ENCODE measurements around the gene AGER.

AGER gene

DNA sequence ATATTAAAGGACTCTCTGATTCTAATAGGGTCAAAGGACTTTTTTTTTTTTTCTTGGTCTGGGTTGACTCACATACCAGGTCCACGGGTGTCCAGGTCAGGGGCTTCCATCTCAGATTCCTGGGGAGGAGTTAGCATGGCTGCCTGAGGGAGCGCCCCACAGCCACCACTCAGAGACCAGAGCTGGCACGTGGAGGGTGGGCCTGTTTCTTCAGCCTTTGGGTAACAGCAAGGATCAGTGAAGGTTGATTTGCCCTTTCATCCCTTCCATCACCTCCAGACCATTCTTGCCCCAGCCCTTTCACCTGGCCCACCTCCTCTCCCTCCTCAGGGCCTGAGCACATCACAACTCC is 14.3 kb upstream of the AGER start:
- H3K4me3 Mint-ChIP-seq = peak overlapping the region; percentile 41 to 51 (median 41)
- H3K27ac Mint-ChIP-seq = peak overlapping the region; percentile 22 to 100 (median 99)
- peaks cover 38% of the 10 kb centered on the region for H3K4me1 Mint-ChIP-seq
- H3K9me3 Mint-ChIP-seq = no peaks in the 10 kb centered on the region
- H3K27me3 Mint-ChIP-seq (ENCODE audit: low read depth) = no peaks in the 10 kb centered on the region
- TF ChIP-seq CTCF (IDR thresholded peaks at IDR 0.05; ENCODE audit: unreplicated experiment in 3 of 3) = no peak
- H3K36me3 Mint-ChIP-seq (ENCODE audit: low read depth) = no peaks in the 10 kb centered on the region

DNA sequence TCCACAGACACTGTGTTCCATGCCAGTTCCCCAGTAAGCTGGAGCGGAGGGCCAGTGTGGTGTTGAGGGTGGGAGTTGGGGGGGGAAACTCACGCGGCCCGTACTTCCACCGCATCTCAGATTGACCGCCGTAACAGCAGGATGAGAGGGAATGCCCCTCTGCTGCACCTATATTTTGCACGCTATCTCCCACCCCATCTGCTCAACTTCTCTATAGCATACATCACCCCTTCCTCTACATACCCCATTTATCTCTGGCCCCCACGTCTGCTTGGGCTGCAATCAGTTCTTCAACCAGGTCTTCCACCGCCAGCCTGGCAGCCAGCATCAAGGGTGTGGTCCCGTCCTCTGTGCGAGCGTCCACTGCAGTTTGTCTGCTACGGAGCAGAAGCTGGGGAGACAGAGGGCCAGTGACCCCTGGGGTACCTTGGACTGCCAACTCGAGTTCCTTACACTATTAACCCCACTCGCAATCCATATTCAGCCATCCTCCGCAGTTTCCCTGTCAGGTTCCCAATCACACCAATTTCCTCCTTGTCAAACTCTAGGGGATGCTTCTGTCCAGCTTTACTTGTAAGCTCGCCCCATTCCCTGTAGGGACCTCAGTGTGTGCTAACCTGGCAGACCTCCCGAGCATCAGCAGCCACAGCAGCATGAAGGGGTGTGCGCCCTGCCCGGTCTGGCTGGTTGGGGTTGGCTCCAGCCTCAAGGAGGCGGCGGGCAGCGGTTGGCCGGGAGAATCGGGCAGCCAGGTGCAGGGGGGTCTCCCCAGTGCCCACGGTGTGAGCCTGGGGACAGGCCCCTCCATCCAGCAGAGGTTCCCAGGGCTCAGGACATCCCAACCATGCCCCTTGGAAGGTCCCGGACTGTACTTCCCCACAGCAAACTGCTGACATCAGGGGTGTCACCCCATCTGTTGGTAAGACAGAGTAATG is 12.9 kb upstream of the AGER start:
- Mint-ChIP-seq H3K27ac (peak overlapping the region; percentile 99 to 100 (median 100)), H3K27me3 (ENCODE audit: low read depth) (no peaks in the 10 kb centered on the region), H3K4me3 (peak overlapping the region; percentile 97 to 99 (median 98)), H3K36me3 (ENCODE audit: low read depth) (no peaks in the 10 kb centered on the region), H3K4me1 (peaks cover 38% of the 10 kb centered on the region), H3K9me3 (no peaks in the 10 kb centered on the region)
- no peak for TF ChIP-seq CTCF (IDR thresholded peaks at IDR 0.05; ENCODE audit: unreplicated experiment in 3 of 3)

- no peak for TF ChIP-seq CTCF (IDR thresholded peaks at IDR 0.05; ENCODE audit: unreplicated experiment in 3 of 3)
- Mint-ChIP-seq H3K9me3 (no peaks in the 10 kb centered on the region), H3K4me1 (peaks cover 43% of the 10 kb centered on the region), H3K27me3 (ENCODE audit: low read depth) (no peaks in the 10 kb centered on the region), H3K27ac (peak overlapping the region; percentile 99 to 100 (median 100)), H3K4me3 (peak overlapping the region; percentile 97 to 99 (median 98)), H3K36me3 (ENCODE audit: low read depth) (no peaks in the 10 kb centered on the region)
These were observed 12.0 kb upstream of the AGER start for GRCh38 chr6:32195902-32196681.

DNA sequence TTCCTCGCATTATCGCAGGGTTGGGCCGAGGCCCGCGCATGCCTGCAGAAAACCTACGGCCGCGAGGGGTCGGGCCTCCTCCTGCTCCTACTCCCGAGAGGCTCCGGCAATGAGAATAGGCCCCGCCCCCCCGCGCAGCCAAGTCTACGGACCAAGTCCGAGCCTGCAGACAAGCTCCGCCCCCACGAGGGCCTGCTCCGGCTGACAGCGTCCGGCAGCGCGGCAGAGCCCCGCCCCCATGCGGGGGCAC is 11.5 kb upstream of the AGER start:
- H3K27me3 Mint-ChIP-seq (ENCODE audit: low read depth) = no peaks in the 10 kb centered on the region
- peak overlapping the region; percentile 99 to 100 (median 100) for H3K27ac Mint-ChIP-seq

DNA sequence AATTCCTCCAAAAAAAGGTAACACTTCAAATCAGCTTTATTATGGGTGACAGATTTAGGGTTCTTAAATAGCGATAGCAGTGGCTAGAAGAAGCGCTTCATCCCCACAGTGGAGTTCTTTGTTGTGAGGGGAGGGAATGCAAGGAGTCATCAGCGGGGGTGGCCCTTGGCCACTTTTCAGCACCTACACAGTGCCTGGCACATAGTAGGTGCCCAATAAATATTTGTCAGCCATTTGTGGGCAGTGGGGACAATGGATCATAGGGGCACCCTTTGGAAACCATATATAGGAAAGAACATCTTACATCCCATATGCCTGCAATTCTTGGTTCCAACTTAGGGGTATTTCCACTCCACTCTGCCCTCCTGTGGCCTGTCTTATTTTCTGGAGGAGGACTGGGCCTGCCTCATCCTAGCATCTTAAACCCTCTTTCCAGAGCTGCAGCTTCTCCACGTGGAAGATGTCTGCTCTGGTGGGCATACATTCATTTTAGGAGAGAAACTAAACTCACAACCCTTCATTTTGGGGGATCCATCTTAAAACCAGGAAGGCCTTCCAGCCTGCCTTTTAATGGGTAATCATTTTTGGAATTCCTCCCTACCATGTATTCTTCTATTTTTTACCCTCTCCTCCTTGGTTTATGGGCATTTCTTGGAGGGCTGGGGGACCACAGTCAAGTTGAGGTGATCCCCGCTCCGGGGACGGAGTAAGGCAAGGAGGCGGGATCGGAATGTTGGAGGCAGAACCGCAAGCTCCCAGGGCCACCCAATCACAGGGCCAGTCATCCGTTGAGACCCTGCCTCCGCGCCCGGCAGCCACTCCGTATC is 11.0 kb upstream of the AGER start:
- Mint-ChIP-seq H3K36me3 (ENCODE audit: low read depth) (no peaks in the 10 kb centered on the region), H3K27me3 (ENCODE audit: low read depth) (no peaks in the 10 kb centered on the region), H3K9me3 (no peaks in the 10 kb centered on the region), H3K4me3 (peak overlapping the region; percentile 97 to 99 (median 98)), H3K4me1 (peaks cover 46% of the 10 kb centered on the region), H3K27ac (peak overlapping the region; percentile 99 to 100 (median 100))
- TF ChIP-seq CTCF (IDR thresholded peaks at IDR 0.05; ENCODE audit: unreplicated experiment in 3 of 3) = peak in 2 of 3 experiments; percentile 12 to 67

More for the DNA sequence above, 11.5 kb upstream of the AGER start:
- Mint-ChIP-seq H3K36me3 (ENCODE audit: low read depth) (no peaks in the 10 kb centered on the region), H3K9me3 (no peaks in the 10 kb centered on the region), H3K4me3 (peak overlapping the region; percentile 97 to 99 (median 98)), H3K4me1 (peaks cover 46% of the 10 kb centered on the region)
- peak; percentile 25 to 52 (median 41) for TF ChIP-seq CTCF (IDR thresholded peaks at IDR 0.05; ENCODE audit: unreplicated experiment in 3 of 3)
